Right lobe of liver (tissue), 4 donors: Measurements from ENCODE around the gene GFOD1.

ENCODE experiments used
- POLR2A ChIP-seq: fragments of 450-650 bp; IDR thresholded peaks from one replicate; pipeline ENCODE4 v1.6.1; 2017; ENCODE audit warnings: antibody characterized with exemption, mild to moderate bottlenecking
- TF ChIP-seq, protein P1 (sequence below), 4 donors: fragments of 200-600 bp in 3 of 4; fragments of 450-650 bp in 1 of 4; IDR thresholded peaks; one replicate each; pipeline versions ENCODE4 v1.5.1 to v1.8.0; 2016 to 2022; ENCODE audit warnings: antibody characterized with exemption in 4 of 4, mild to moderate bottlenecking in 2 of 4
- donor health status: DM: no; HTN: no; CAD: no.
- donor health status: DM: no; HTN: no; CAD: no.
- donor health status: DM: no; HTN: yes; CAD: no.

DNA sequence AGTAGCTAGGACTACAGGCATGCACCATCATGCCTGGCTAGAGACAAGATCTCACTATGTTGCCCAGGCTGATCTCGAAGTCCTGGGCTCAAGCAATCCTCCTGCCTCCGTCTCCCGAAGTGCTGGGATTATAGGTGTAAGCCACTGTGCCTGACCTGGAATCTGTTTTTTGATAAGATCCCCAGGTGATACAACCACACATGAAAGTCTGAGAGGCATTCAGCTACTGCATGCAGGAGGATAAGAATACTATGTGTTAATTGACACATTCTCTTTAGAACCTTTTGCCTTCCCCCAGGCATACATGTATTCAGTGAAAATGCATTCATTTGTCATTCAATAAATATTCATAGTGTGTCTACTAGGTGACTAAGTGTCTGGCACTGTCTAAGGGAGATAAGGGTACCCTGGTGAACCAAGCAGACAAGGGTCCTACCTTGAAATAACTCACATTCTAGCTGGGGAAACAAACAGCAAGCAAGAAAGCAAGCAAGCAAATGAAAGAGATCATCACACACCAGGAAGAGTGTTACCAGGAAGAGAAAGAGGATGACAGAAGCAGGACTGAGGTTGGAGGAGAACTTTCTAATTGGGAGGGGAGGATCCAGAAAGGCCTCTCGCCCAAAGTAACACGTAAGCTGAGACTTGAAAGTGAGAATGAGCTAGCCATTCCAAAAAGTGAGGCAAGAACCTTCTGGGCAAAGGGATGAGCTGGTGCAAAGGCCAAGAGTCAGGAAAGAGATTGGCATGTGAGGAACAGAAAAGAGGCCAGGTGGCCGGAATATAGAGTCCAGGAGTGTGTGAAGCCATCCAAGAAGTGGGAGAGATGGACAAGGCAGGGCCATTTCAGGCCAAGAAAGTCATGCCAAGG, 6.5 kb downstream of the GFOD1 start:
- TF ChIP-seq, protein P1, sequence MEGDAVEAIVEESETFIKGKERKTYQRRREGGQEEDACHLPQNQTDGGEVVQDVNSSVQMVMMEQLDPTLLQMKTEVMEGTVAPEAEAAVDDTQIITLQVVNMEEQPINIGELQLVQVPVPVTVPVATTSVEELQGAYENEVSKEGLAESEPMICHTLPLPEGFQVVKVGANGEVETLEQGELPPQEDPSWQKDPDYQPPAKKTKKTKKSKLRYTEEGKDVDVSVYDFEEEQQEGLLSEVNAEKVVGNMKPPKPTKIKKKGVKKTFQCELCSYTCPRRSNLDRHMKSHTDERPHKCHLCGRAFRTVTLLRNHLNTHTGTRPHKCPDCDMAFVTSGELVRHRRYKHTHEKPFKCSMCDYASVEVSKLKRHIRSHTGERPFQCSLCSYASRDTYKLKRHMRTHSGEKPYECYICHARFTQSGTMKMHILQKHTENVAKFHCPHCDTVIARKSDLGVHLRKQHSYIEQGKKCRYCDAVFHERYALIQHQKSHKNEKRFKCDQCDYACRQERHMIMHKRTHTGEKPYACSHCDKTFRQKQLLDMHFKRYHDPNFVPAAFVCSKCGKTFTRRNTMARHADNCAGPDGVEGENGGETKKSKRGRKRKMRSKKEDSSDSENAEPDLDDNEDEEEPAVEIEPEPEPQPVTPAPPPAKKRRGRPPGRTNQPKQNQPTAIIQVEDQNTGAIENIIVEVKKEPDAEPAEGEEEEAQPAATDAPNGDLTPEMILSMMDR (IDR thresholded peaks at IDR 0.05): no peak
- TF ChIP-seq POLR2A: no peak
